G401 (cell line): Measurements from ENCODE around the gene ACOT9. TPM values are rescaled to one million over a fixed set of nuclear protein-coding genes. Genes with fewer than 3 reads are reported as not detected.

Source experiments
- DNase-seq: peaks from one replicate; pipeline ENCODE4 v3.0.0-alpha.2; 2015; ENCODE audit warnings: low spot score
- in situ Hi-C: cut with HindIII; loops from 2 replicates; pipeline ENCODE4 v1.10.0; 2016; ENCODE audit warnings: low sequenced_read_pairs, mixed read lengths
- total RNA-seq: library from RNA; depleted of rRNA; stranded (reverse); fragments of >200 nt; shearing (Covaris generic); gene quantifications from 2 replicates; pipeline ENCODE4 v1.2.3, GENCODE V29; 2014; rRNA removed

The ACOT9 gene
- total RNA-seq, 1 experiment from 2014 or later: 79.3 TPM

DNA sequence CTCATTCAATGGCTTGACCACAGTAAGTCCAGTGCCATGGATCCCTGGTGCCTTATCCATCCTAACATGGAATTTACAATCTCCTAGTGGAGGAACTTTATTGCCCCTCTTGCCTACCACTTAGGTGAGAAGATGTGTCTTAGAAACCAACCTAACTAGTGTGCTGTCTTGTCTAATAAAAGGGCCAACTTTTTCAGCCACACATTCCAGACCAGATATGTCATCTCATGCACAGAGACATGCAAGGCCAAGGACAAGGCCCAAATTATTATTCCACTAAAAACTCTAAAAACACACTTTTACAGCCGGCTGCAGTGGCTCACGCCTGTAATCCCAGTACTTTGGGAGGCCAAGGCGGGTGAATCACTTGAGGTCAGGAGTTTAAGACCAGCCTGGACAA, 86.4 kb downstream of the ACOT9 start:
- in situ Hi-C loops: no loop called here
- no peak for DNase-seq

GRCh38 chrX:23656091-23656490, 87.0 kb downstream of the ACOT9 start:
- no peak for DNase-seq
- in situ Hi-C loops: no loop called here

Other genes starting within 250 kb of the ACOT9 start
- 212 and 217 TPM in 2 replicates for gene PRDX4, start 75.8 kb downstream of the ACOT9 start, total RNA-seq
- 466 and 512 TPM in 2 replicates for gene SAT1, start 39.9 kb upstream of the ACOT9 start, total RNA-seq
- gene APOO, start 164.7 kb upstream of the ACOT9 start, total RNA-seq: 21.0 and 21.9 TPM in 2 replicates
- not detected in 2 replicates for gene CXorf58, start 164.7 kb upstream of the ACOT9 start, total RNA-seq